Midbrain (tissue), 1 donor: Measurements from ENCODE around the gene ROBO4.

Experiments used
- DNase-seq: peaks from one replicate; lab custom pipeline; 2025; lab: John Stamatoyannopoulos, UW

Gene ROBO4

DNA sequence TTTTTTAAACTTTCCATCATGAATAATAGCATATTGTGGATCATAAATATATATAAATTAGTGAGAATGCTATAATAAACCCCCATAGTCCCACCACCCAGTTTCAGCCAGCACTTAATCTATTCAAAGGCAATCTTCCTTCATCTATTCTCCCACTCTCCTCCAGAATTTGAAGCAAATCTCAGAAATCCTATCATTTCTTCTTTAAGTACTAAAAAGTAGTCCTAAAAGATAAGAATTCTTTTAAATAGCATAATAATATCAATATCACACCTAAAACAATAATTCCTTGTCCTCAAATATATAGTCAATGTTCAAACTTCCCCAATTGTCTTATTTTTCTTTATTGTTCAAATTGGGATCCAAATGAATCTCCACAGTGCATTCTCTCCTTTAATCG lies 57.0 kb downstream of the ROBO4 start:
- no peak for DNase-seq

DNA sequence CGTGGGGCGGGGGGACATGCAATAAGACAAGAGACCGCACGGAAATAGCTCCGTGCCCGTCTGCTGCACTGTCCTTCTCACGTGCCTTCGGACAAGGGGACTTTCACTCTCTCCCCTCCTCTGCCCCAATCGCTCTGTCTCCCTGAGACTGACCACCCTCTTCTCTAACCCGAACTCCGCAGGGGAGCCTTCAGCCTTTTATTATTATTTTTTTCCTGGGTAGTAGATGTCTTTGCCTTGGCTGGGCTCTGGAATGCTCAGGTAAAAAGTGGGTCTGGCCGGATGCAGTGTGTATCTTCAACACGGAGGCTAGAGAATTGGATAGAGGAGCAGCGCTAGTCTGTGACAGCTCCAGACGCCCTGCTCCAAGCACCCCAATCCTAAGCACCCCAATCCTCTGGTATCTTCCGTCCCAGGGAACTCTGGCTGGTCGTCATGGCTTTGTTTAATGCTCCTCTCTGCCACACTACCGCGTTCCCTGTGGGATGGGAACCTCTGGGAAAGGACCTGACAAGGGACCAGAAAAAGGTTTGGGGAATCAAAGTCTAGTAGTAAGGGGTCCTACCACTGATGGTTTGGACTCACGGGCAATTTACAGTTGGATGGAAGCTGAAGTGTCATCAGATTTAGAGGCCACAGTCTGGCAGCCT lies 57.6 kb downstream of the ROBO4 start:
- DNase-seq, result no peak

DNA sequence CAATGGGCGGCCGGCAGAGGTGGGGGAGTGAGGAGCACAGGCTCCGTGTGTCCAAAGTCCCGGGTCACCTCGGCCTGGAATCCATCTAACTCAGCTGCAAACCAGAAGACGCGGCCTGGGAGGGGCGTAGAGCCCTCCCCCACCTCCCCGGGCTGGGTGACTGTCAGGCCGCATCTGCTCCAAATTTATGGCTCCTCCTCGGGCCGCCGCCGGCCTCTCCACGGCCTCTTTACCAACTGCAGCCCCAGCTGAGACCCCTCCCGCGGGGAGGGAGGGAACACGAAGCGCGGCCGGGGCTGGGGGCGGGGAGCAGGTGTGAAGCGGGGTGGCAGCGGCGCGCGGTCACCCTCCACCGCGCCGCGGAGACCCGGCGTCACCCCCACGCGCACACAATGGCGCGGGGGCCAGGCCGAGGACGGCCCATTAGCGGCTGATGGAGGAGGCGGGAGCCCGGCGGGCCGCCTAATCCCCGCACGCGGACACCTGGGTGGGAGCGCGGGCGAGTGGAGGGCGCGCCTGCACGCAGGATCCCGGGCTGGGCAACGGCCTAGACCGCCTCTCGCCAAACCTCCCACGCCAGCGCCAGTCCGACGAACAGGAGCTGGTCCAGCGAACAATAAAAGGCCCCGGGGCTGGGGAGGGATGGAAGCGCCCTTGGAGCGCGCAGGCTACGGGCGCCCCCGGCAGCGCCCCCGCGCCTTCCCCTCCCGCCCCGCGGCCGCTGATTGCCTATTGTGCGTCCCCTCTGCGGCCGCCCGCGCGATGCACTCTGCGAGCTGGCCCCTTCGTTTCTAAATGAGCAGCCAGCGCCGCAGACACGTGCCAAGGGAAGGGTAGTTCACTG lies 58.3 kb downstream of the ROBO4 start:
- no peak for DNase-seq

DNA sequence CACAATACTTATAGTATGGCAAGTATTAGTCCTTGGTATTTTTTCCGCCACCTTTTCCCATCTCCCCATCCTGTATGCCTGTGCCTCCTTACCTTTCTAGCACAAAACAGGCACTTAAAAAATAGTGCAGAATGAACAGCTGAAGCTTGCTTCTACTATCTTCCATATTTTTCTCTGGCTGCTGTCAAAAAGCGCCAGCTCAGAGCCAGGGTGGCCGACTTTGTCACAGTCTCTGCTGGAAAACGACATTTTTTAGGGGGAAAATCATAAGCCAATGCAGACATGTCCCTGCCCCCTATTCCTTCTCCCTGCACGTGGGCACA lies 58.9 kb downstream of the ROBO4 start:
- no peak for DNase-seq

DNA sequence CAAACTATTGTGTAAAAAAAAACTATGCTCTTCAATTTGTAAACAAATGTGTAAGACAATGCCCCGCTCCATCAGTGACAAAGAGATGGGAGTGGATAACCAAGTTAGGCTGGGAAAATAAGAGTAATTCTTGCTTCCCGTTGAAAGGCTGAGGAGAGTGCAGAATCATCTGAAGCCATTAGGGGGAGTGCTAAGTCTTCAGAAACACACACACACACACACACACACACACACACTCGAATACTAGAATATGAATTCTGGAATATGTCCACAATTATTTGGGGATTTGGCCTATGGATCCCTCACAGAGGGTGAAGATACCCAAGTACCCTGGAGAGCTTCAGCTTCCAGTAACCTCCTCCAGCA lies 60.2 kb downstream of the ROBO4 start:
- DNase-seq, result peak; percentile 47

DNA sequence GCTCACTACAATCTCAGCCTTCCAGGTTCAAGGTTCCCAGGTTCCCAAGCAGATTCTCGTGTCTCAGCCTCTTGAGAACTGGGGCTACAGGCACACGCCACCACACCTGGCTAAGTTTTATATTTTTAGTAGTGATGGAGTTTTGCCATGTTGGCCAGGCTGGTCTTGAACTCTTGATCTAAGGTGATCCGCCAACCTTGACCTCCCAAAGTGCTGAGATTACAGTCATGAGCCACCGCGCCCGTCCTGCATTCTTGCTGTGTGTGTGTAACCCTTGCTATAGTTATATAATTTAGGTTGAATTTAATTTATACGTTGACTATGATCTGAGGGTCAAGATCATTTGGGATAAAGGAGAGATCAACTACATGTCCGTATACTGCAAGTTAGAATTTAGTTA lies 61.7 kb downstream of the ROBO4 start:
- no peak for DNase-seq

DNA sequence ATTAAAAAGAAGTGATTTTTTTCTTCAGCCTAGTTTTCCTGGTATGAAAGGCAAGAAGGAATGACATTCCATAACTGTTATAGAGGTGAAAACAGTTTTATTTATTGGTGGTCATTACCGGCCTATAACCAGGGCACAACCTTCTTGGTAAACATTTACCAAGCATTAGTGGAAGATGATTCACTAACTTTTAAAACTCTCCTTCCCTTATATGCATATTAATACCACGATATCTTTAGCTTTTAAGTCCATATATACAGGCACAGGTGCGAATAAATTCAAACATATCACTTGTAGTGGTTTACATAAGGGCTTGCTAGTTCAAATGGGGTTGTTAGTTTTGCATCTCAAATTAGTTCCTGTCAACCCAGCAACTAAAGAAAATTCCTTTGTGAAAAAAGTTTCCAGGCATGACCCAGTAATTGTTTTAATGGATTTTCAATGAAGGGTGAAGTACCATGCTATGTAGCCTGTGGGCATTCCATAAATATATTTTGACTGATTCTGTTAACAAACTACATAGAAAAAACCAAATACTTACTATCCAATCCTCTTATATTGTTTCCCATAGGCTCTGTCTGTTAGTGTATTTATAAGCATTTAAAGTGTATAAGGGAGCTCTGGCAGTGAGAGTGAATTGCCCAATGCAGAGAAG lies 63.0 kb downstream of the ROBO4 start:
- DNase-seq, result no peak
